ENCODE results near the gene ALS2CL.

DNA sequence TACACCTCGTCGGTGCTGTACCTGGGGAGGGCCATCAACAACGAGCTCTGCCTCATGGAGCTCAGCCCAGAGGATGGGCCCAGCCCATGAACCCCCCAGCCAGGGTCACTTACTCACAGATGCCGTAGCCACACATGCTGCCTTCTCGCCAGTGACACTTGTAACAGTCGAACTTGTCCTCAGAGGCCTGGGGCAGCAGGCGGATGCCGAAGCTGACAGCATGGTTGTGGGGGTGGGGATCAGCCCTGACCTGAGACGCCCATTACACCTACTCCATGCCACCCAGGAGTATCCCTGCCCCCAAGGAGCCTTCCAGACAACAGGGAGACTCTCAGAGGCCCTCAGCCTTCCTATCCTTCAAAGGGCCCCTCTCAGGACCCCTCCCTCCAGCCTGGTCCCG lies 12.1 kb downstream of the ALS2CL start:
- TF ChIP-seq, protein P1, sequence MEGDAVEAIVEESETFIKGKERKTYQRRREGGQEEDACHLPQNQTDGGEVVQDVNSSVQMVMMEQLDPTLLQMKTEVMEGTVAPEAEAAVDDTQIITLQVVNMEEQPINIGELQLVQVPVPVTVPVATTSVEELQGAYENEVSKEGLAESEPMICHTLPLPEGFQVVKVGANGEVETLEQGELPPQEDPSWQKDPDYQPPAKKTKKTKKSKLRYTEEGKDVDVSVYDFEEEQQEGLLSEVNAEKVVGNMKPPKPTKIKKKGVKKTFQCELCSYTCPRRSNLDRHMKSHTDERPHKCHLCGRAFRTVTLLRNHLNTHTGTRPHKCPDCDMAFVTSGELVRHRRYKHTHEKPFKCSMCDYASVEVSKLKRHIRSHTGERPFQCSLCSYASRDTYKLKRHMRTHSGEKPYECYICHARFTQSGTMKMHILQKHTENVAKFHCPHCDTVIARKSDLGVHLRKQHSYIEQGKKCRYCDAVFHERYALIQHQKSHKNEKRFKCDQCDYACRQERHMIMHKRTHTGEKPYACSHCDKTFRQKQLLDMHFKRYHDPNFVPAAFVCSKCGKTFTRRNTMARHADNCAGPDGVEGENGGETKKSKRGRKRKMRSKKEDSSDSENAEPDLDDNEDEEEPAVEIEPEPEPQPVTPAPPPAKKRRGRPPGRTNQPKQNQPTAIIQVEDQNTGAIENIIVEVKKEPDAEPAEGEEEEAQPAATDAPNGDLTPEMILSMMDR (IDR thresholded peaks at IDR 0.05), result no peak
- TF ChIP-seq KDM5A (IDR thresholded peaks at IDR 0.05), result no peak
- TF ChIP-seq, protein P2, sequence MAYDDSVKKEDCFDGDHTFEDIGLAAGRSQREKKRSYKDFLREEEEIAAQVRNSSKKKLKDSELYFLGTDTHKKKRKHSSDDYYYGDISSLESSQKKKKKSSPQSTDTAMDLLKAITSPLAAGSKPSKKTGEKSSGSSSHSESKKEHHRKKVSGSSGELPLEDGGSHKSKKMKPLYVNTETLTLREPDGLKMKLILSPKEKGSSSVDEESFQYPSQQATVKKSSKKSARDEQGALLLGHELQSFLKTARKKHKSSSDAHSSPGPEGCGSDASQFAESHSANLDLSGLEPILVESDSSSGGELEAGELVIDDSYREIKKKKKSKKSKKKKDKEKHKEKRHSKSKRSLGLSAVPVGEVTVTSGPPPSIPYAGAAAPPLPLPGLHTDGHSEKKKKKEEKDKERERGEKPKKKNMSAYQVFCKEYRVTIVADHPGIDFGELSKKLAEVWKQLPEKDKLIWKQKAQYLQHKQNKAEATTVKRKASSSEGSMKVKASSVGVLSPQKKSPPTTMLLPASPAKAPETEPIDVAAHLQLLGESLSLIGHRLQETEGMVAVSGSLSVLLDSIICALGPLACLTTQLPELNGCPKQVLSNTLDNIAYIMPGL (CRISPR knock-in tag; IDR thresholded peaks at IDR 0.05; ENCODE audit: borderline replicate concordance), result no peak
- TF ChIP-seq ESRRA (IDR thresholded peaks at IDR 0.05; ENCODE audit: borderline replicate concordance, low read length), result no peak
- TF ChIP-seq JUNB (IDR thresholded peaks at IDR 0.05), result no peak
- TF ChIP-seq ZNF302 (CRISPR knock-in tag; IDR thresholded peaks at IDR 0.05), result no peak
- no peak for TF ChIP-seq POLR2A (IDR thresholded peaks at IDR 0.05; ENCODE audit: low read length)
- TF ChIP-seq RAD21 (conservative IDR thresholded peaks at IDR 0.05 in 1 of 2, IDR thresholded peaks at IDR 0.05 in 1 of 2), result no peak
- no peak for TF ChIP-seq NR3C1 (IDR thresholded peaks at IDR 0.05)
- TF ChIP-seq RCOR1 (IDR thresholded peaks at IDR 0.05; ENCODE audit: low read depth, low read length), result no peak
- TF ChIP-seq JUN (IDR thresholded peaks at IDR 0.05), result no peak
